Activated CD4-positive, alpha-beta T cell treated with anti-CD3 and anti-CD28 coated beads, Interleukin-2, amount 50 U/mL, for 4 hours (primary cell): ENCODE data around the gene FOXO6.

Experiments used
- DNase-seq, 2 experiments: peaks; one replicate each; pipeline ENCODE4 v3.0.0-alpha.2; 2020

The FOXO6 gene

DNA sequence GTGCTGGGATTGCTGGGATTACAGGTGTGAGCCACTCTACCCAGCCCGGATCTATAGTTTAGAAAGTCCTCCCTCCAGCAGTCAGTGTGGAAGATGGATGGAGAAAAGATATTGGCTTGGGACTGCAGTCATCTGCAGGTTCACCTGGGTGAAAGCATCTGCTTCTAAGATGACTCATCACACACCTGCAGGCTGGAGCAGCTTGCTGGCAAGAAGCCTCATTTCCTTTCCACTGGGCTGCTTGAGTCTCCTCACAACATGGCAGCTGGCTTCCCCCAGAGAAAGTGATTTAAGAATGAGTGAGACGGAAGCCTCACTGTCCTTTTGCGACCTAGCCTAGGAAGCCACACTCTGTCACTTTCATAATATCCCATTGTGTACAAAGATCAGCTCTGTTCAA lies 50.0 kb downstream of the FOXO6 start:
- no peak for DNase-seq

DNA sequence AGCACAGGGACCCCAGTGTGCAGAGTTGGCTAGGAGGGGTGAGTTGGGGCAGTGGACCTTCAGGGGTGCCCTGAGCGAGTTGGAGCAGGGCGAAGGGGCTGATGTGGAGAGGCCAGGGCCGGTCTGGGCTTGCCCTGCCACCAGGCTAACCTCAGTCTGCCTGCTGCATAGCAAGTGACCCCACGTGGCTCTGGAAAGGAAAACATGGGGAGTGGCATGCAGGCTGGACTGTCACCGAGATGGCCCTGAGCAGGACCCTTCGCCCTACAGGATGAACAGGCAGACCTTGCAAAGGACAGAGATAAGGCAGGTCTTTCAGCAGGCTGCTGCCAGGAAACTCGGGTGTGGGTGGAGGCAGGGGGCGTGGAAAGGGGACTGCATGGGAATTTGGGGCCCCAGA lies 51.5 kb downstream of the FOXO6 start:
- no peak for DNase-seq

DNA sequence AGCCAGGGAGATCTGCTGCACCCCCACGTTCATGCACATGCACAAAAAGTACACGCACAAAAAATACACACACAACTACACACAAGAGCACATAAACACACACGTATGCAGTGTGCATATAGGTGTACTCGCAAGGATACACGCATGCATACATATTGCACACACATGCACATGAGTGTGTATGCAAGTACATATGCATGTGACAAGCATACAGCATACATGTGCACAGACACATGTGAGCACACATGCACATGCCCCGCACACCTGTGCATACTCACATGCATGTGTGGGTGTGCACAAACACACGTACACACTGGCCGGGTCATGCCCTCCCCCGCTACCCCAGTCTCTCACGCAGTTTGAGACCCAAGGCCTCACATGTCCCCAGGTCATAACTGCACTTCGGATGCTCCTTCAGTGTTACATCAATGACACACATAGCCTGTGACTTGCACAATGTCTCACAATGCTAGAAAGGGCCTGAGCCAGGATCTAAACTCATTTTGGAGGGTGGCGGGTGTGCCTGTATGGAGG lies 52.6 kb downstream of the FOXO6 start:
- no peak for DNase-seq

DNA sequence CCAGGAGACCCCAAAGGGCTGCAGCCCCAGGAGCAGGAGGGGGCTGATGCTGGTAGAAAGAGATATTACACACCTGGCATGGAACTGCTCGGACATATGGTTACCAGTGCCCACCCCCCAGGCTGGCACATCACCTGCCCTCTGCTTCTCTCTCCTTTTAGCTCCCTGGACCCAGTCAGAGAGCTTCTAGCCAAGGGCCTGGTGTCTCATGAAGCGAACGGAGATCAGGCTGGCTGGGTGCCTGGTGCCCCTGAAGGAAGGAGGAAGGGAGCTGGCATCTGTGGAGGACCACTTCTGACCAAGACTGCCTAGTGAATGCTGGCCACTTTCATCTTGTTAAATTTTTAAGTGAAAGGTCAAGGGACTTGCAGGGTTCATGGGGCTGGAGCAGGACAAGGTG lies 53.1 kb downstream of the FOXO6 start:
- no peak for DNase-seq

DNA sequence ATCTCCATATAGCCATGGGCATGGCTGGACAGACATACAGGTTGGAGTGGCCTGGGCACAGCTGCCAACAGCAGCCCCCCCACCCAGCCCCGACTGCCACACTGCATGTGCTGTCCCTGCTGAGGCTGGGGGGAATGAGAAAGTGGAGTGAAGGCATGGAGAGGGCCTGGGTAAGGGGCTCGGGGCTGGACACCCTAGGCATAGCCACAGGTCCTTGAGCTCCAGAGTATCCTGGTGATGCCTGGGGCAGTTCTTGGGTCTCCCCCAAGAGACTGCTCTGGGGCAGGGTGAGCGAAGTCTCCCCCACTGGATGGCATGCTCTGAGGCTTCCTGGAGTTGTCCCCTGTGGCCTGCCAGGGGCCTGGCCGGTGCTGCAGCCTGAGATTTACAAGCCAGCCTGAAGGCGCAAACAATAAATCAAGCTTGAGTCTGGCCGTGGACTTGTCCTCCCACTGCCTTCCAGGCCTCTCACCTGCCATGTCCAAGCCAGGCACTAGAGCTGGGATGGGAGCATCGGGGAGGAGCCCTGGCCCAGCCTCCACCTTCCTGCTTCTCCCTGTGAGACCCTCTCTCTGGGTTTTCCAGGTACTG lies 53.6 kb downstream of the FOXO6 start:
- DNase-seq = no peak

DNA sequence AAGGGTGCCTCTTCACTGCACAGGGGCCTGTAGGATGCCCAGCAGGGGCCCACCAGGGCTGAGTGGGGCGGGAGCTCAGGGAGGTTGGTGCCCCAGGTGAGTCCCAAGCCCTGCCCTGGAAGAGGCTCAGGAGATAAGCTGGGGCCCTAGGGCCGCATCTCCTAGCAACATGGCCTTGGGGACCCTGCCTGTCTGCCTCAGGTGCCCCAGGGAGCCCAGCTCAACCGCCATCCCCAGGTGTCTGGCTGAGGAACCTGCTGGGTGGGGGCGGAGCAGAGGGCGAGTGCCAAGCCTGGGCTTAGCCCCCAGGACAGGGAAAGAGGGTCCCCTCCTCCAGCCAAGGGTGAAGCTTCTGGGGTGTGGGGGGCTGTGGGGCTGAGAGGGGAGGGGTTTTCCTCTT lies 54.8 kb downstream of the FOXO6 start:
- DNase-seq = no peak

DNA sequence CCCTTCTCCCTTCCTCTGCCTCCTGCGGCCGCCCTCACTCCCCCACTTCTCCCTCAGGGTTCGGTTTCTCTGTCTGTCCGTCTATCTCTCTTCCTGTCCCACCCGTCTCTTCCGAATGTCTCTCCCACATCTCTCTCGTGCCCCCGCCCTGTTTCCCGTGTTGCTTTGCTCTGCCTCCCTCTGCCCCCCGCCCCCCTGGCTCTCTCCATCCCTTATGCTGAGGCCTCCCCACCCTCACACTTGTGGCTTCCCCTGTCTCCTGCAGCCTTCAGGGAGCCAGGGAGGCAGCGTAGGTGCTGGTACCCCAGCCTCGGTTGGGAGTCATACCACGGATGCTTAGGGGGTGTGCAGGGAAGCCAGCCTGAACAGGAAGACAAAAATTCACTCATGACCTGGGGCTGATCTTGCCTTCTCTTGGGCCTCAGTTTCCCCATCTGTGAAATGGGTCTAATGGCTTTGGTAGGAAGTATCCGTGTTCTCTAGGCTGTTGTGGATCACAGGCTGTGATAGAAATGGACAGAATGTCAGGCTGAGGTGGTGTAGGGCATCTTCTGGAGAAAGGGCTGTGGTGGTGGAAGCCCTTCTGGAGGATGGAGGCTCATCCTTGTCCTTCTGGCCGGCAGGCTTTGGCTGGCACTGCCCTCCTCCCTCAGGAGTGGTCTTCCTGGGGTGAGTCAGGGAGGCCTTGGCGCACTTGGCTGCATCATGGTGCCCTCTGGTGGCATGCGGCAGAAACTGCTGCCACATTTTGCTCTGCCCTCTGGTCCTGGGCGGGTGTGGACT lies 55.5 kb downstream of the FOXO6 start:
- peak; percentile 47 to 50 for DNase-seq

DNA sequence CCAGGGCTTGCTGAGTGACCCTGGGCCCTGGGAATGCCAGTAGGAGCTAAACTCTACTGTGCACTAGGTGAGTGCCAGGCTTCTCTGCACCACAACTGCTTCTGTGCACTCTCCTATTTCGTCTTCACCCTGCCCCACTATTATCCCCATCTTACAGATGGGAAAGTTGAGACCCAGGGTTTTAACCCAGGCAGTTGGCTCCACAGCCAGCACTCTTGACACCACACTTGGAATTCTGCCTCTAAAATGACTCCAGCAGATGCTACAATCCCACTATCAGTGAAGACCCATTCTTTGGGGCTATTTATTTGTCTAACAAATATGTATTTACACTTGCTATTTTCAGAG lies 56.1 kb downstream of the FOXO6 start:
- DNase-seq = no peak

DNA sequence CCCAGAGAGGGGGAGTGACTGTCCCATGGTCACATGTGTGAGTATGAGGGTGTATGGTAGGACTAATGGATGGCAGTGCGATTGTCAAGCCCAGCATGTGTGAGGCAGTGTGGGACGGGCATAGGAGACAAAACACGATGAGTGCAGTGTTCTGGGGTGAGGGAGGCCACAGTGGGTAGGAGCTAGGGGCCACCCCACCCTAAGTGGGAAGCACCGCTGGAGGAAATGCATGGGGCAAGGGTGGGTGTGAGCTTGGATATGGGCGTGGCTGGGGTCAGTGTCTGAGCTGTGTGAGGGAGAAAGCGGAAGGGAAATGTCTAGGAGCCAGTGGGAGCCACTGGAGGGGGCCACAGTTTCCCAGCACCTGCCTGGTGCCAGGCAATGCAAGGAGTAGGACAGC lies 56.5 kb downstream of the FOXO6 start:
- no peak for DNase-seq

DNA sequence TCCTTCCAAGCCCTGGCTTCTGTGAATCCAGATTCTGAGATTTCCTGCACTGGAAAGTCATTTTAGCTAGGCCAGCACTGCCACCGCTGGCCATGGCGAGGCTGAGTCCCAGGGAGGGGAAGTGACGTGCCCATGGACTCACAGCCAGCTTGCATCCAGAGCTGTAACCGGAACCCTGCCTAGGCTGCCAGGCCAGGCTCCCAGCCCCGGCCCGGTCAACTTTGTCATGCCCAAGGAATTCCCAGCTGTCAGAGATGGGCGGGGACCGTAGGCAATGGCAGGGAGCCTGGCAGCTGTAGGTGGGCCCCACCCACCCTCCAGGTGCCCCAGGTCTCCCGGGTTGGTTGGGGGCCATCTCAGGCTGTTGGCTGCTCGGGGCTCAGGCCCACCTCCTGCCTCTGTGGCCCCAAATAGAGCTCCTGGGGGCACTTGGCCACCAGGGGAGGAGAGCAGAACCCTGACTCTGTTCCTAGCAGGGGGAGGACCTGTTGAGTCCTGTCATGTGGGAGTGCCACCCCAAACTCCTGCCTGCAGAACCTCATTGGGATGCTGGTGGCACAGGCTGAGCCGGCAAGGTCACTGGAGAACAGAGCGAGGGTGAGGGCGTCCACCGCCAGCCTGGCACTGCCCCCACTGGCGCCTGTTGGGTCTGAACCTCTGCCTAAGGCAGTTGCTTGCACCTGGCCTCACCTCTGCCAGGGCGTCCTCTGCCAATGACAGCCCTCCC lies 57.8 kb downstream of the FOXO6 start:
- DNase-seq = no peak

DNA sequence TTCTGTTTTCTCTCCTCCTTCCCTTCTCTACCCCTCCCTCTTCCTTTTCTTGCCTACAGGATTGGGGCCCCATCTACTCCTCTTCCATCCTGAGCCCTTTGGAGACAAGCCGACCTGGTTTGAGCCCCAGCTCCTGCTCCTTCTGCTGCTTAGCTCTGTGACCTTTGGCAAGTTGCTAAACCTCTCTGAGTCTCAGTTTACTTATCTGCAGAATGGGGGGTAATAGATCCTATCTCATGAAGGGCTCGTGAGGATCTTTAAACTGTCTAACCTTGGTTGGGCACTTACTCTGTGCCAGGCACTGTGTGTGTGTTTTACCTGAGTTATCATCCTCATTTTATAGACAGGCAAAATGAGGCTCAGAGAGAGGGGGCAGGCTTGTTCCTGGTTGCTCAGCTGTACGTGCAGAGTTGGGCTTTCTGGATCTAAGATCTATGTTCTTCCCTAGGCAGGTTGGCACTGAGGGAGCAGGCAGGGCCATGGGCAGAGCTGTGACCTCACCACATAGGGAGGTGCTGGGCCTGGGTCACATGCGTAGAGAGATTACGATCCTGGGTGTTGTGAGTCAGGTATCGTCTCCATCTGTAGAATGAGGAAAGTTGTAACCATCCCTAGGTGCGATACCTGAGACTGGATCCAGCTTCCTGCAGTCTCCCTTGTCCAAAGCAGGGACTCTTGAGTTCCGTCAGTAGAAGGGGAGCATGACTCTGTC lies 58.5 kb downstream of the FOXO6 start:
- no peak for DNase-seq

DNA sequence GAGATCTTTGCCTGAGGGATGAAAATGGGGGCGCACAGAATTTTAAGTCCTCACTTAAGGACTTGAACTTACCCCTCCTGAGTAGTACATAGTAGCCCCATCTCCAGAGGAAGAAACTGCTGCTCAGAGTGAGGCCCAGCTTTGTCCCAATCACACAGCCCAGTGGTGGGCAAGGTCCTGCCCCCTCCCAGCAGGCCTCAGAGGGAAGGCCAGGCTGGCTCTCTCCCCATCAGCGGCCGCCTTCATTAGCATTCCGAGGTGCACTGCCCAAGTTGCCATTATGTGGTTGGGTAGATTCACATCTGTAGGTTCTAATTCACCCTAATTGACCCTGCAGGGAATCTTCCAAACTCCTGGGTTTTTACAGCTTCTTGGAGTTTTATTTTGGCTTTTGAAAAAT lies 59.1 kb downstream of the FOXO6 start:
- DNase-seq = no peak

DNA sequence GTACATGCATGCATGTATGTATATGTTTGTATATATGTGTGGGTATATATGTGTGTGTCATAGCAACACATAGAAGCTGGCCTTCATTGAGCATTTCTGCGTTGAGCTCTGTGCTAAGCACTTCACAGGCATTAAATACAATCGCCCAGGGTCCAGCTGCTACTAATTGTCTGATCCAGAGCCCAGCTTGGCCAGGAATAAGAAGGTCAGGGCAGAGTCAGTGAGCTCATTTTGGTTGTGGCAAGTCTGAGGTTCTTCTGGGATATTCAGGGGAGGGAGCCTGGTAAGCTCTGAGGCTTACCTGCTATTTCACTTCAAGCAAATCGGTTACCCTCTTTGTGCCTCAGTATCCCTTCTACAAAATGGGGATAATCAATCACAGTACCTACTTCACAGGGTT lies 59.6 kb downstream of the FOXO6 start:
- no peak for DNase-seq

DNA sequence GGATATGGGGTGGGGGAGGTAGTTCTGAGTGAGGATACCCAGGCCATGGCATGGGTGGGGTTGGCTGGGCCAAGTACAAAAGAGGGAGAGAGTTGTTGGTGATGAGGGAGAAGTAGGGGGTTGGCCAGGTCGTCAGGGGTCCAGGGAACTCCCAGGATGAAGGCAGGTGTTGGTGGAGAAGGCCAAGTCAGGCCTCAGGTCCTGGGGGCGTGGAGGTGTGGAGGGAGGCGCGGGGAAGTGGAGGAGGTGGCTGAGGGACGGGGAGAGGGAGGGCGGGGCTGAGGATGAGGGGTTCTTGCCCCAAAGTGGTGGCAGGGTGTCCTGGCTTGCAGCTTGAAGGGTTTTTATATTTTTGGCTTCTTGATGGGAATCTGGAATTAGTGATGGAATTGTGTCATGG lies 61.1 kb downstream of the FOXO6 start:
- no peak for DNase-seq

DNA sequence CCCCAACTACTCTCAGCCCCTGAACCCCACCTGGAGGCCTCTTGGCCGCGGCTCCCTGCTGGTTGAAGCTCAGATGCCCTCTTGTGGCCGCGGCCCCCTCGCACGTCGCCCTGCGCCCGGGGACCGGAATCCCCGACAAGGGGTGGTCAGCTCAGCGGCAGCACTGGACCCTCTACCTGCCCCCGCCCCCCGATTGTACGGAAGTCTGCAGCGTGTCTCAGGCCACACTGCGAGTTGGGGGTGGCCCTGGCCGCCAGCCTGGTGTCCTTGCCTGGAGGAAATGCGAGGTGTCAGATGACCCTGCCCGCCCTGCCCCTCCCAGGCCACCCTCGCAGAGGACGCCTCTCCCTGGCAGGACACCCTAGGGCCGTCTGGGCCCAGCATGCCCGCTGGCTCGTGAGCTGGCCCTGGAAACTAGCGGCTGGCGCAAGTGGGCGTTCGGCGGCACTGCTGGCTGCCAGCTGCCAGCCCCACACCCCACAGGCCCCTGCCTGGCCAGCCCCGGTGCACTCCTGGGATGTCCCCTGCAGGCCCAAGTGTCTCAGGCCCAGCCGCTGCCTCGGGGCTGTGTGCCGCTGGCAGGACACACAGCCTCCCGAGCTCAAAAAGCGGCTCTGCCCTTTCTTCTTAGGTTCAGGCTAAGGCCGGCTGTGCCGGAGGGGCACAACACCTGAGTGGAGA lies 62.4 kb downstream of the FOXO6 start:
- DNase-seq = no peak

DNA sequence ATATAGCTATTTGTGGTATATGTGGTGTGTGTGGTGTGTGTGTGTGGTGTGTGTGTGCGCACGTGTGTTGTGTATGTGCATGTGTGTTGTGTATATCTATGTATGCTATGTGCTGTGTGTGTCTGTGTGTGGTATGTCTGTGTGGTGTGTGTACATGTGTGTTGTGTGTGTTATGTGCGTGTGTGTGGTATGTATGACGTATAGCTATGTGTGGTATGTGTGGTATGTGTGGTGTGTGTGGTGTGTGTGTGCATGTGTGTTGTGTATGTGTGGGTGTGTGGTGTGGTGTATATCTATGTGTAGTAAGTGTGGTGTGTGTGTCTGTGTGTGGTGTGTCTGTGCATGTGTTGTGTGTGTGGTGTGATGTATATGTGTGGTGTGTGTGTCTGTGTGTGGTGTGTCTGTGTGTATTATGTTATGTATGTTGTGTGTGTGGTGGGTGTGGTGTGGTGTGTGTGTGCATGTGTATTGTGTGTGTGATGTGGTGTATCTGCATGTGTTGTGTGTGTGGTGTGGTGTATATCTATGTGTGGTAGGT lies 63.4 kb downstream of the FOXO6 start:
- DNase-seq = no peak

DNA sequence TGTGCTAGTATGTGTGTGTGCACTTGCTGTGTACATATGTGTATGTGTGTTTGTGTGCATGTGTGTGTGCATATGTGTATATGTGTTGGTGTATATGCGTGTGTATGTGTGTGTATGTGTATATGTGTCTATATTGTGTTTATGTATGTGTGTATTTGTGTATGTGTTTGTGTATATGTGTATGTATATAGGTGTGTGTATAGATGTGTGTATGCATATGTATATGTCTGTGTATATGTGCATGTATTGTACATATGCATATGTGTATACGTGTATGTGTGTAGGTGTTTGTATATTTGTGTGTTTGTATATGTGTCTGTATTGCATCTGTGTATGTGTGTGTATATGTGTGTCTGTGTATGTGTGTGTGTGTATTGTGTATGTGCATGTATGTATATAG lies 64.1 kb downstream of the FOXO6 start:
- no peak for DNase-seq

DNA sequence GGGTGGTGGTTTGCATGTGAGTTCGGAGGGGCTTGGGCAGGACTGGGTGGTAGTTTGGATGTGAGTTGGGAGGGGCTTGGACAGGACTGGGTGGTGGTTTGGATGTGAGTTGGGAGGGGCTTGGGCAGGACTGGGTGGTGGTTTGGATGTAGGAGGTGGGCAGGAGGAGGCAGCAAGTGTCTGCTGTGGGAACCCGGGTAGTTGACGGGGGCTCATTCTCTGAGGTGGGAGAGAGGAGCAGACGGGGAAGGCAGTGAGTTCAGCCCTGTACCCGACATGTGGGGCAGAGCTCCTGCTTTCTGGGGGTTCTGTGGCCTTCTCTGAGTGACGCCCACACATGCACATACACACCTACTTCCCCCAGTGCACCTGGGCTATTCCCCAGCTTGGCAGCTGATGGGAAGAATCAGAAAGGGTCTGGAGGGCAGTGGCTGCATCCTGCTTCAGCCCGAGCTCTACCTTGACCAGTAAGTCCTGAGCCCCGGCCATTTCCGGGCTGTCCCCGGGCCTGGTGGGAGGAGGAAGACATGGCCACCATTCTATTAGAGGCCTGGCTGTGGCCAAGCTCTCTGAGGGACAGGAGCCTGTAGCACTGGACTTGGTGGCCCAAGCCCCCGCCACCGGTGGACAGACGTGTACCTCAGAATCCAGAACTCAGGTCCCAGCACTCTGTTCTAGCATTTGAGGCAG lies 65.1 kb downstream of the FOXO6 start:
- DNase-seq = no peak

DNA sequence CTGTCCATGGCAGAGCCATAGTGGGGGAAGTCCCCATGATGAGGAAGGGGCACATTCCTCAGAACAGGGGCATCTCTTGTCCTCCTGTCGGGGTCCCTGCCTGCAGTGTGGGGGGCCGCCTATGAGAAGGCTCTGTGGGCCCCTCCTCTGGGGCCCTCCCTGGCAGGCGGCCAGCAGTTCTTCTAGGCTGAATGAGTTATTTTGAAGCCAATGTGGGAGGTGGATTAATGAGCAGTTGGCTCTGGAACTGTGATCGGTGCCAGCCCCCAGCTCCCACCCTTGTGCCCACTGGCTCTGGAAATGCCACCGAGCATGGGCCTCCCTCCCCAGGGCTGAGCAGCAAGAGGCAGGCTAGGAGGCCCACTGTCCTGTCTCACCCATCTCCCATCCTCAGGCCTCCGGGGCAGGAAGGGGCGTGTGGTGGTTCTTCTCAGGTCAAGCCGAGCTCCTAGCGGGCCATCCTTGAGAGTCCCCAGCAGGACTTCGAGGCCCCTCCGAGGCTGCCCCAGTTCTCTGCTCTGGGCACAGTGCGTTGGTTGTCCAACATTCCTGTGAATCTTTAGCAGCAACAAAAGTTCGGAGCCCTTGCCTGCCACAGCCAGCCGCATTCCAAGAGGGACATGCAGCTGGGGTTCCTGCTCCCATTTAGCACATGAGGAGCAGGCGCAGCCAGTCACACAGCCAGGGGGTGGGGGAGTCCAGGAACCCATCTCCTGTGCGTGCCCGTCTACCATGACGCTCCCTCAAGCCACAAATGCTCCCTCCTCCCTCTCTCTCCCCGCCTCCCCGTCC lies 66.1 kb downstream of the FOXO6 start:
- DNase-seq = no peak

DNA sequence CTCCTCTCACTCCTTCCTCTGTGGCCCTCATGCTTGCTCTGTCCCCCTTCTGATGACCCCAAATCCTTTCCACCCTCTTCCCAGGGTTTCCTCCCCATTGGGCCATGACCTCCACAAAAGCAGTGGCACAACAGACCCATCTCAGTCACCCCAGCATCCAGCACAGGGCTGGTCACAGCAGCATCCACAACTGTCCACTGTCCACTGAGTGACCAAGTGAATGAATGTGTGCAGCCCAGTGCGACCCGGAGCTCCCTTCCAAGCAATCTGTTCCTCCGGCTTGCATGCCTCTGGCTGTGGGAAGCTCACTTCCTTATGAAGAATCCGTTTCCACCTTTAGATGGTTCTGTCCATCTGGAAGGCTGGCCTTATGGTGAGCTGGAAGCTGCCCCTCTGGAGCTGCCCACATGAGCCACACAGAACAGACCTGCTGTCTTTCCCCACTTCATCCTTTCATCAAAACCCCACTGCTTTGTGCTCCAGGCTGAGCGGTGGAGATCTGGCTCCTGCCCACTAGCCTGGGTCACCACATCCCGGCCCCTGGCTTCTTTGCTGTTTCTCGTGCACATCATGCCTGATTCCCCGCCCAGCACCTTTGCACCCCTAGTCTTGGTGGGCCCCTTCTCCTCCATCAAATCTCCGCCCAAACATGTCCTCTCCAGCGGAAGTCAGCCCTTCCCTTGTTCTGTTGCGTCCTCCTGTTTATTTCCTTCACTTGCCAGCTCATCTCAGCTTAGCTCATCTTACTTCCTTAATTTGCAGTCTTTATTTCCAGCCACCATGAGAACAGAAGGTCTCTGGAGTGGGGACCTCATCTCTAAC lies 66.9 kb downstream of the FOXO6 start:
- no peak for DNase-seq
